Activated CD4-positive, alpha-beta T cell treated with anti-CD3 and anti-CD28 coated beads for 36 hours (primary cell): ENCODE results near the gene HOXC12. TPM values are rescaled to one million over a fixed set of nuclear protein-coding genes. Genes with fewer than 3 reads are reported as not detected.
A peak's percentile ranks its signal among the peaks of the same experiment; 100 is the strongest.

Experiments used
- ATAC-seq: fragments of 200-7000 bp; cut with Tn5 transposase; one replicate; pipeline ENCODE4 v1.10.0; 2021; ENCODE audit warnings: mild to moderate bottlenecking, moderate library complexity
- CTCF ChIA-PET: fragments of 350-600 bp; sonication (Branson Sonifier 250); formaldehyde crosslinking; loops from one replicate; lab custom pipeline; 2021; ENCODE audit warnings: antibody characterized with exemption; lab: Charles Lee
- POLR2A ChIA-PET: fragments of 350-600 bp; sonication (Branson Sonifier 250); formaldehyde crosslinking; loops from one replicate; lab custom pipeline; 2021; ENCODE audit warnings: antibody characterized with exemption, inconsistent platforms; lab: Charles Lee
- DNase-seq: peaks from one replicate; pipeline ENCODE4 v3.0.0-alpha.2; 2020
- H3K27ac Mint-ChIP-seq: one replicate; pipeline ENCODE4 v1.8.0; 2021; ENCODE audit warnings: mixed read lengths
- H3K27me3 Mint-ChIP-seq: one replicate; pipeline ENCODE4 v1.8.0; 2021; ENCODE audit warnings: mixed read lengths
- H3K36me3 Mint-ChIP-seq: one replicate; pipeline ENCODE4 v1.8.0; 2021; ENCODE audit warnings: low read depth, mixed read lengths
- H3K4me1 Mint-ChIP-seq: one replicate; pipeline ENCODE4 v1.8.0; 2021; ENCODE audit warnings: mixed read lengths
- H3K4me3 Mint-ChIP-seq: one replicate; pipeline ENCODE4 v1.8.0; 2021; ENCODE audit warnings: mild to moderate bottlenecking, moderate library complexity, mixed read lengths
- H3K9me3 Mint-ChIP-seq: one replicate; pipeline ENCODE4 v1.8.0; 2021; ENCODE audit warnings: low read depth, mixed read lengths
- intact Hi-C, 2 experiments: fragments of 100-400 bp; cut with DNase I in 1 of 2; cut with micrococcal nuclease in 1 of 2; formaldehyde crosslinking; loops; one replicate each; pipeline versions ENCODE4 v1.14.2 to v1.15.1; 2022 to 2024; cut with DNase I, micrococcal nuclease
- total RNA-seq, 2 experiments: library from RNA; stranded (reverse); gene quantifications; one replicate each; pipeline ENCODE4 v1.2.3, GENCODE V29; 2021

Gene HOXC12
- total RNA-seq, 2 experiments from 2014 or later, result not detected

DNA sequence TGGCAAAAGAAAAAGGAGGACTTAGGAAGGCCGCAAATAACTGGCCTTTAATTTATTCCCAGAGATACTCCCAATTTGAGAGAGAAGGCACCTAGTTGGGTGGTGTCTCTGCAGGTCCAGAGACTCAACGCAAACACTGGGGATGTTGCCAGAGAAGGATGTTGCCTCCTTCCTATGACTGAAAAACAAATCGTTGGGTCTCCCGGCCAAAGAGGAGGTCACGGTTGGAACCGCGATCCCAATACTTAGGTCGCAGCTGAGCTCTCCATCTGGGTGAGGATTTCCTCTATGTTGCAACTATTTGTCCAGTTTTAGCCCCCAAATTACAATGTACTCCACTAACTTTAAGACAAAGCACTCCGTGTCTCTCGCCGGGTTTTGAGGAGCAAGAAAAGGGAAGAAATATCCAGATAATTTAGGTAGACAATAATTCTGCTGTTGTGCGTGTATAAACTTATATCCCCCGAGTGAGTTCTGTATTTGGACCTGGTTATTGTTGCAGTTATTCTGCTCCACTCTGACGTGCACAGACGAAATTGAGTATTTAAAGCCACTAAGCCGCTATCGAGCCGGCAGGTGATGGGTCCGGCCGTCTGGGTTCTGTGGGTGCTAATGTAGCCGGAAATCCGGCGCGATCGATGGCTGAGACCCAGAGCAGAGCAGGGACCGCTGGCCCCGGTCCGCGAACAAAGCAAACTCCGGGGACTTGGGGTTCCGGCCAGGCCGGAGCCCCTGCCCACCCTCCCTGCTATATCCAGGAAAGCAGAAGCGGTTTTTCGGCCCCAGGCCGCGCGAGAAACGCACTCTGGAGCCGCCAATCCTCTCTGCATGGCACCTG lies 5.7 kb downstream of the HOXC12 start:
- no peak for DNase-seq
- no peak for ATAC-seq
- ChIA-PET CTCF (interaction anchor here (0.7 to 1.7 kb wide), 3 partner anchors 25 to 72 kb away, joined by 4 to 9 read pairs (median 4); partner anchors contain the start of genes HOXC10 and HOXC5), POLR2A (no interaction called here)
- no peaks in the 10 kb centered on the region for H3K36me3 Mint-ChIP-seq
- no peaks in the 10 kb centered on the region for H3K9me3 Mint-ChIP-seq
- no peak overlapping the region for H3K4me3 Mint-ChIP-seq
- intact Hi-C loops, result loop anchor here in 1 of 2 experiments (5.0 kb wide), 1 partner anchor 33 kb away; no protein-coding TSS in a partner anchor
- no peak overlapping the region for H3K27ac Mint-ChIP-seq
- peaks cover 77% of the 10 kb centered on the region for H3K27me3 Mint-ChIP-seq
- peaks cover 23% of the 10 kb centered on the region for H3K4me1 Mint-ChIP-seq

DNA sequence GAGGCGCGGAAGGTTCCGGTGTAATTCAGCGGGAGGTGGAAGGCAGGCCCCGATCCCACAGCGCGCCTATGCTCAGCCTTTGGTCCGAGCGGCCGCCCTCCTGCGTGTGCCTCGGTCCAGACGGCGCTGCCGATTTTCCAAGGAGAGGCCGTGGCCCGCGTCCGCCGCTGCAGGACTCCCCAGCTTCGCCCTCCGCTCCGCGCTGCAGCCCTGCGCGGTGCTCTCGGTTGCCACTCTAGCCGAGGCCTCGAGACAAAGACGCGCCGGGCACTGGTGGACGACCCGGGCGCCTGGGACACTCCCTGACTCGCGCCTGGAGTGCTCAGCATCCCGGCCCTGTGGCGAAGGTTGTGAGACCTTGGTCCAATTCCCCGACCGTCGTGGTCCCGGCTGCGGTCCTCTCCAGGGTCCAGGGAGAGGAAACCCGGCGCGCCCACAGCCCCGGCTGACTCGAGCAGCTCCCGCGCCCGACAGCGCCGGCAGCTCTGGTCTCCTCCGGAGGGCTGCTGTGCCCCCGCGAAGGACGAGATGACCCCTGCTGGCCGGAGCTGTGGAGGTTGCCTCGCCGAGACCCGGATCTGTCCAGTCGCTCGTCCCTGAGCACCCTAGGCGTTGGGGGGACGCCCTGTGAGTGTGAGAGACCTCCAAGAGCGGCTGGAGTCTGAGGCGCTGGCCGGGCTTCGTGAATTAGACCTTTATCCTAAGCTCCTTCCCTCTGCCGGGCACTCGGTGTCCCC lies 6.5 kb downstream of the HOXC12 start:
- H3K27ac Mint-ChIP-seq, result no peak overlapping the region
- no peaks in the 10 kb centered on the region for H3K36me3 Mint-ChIP-seq
- ChIA-PET POLR2A (no interaction called here), CTCF (interaction anchor here (0.6 to 1.1 kb wide), 3 partner anchors 15 to 253 kb away, joined by 3 to 4 read pairs (median 3); partner anchors contain the start of gene HOXC10)
- peaks cover 25% of the 10 kb centered on the region for H3K4me1 Mint-ChIP-seq
- H3K27me3 Mint-ChIP-seq, result peaks cover 80% of the 10 kb centered on the region
- ATAC-seq, result no peak
- no peaks in the 10 kb centered on the region for H3K9me3 Mint-ChIP-seq
- DNase-seq, result no peak
- no peak overlapping the region for H3K4me3 Mint-ChIP-seq
- intact Hi-C loops, result loop anchor here in 1 of 2 experiments (5.0 kb wide), 1 partner anchor 34 kb away; no protein-coding TSS in a partner anchor

- intact Hi-C loops, result loop anchor here in 1 of 2 experiments (5.0 kb wide), 1 partner anchor 36 kb away; no protein-coding TSS in a partner anchor
- no peak for DNase-seq
- ChIA-PET CTCF (interaction anchor here (0.7 to 1.4 kb wide), 4 partner anchors 9 to 246 kb away, joined by 3 to 6 read pairs (median 3); no protein-coding TSS in a partner anchor), POLR2A (no interaction called here)
- Mint-ChIP-seq H3K36me3 (no peaks in the 10 kb centered on the region), H3K9me3 (no peaks in the 10 kb centered on the region), H3K4me1 (peaks cover 29% of the 10 kb centered on the region), H3K27ac (no peak overlapping the region), H3K27me3 (peaks cover 81% of the 10 kb centered on the region), H3K4me3 (no peak overlapping the region)
- no peak for ATAC-seq
Measured at GRCh38 chr12:53963005-53963404, 8.3 kb downstream of the HOXC12 start.

GRCh38 chr12:53963434-53964314 lies 9.0 kb downstream of the HOXC12 start:
- peaks cover 81% of the 10 kb centered on the region for H3K27me3 Mint-ChIP-seq
- ChIA-PET CTCF (interaction anchor here (0.7 to 1.4 kb wide), 5 partner anchors 9 to 246 kb away, joined by 3 to 6 read pairs (median 3); no protein-coding TSS in a partner anchor), POLR2A (no interaction called here)
- intact Hi-C loops, result loop anchor here in 1 of 2 experiments (2.0 to 5.0 kb wide), 2 partner anchors 13 to 36 kb away; no protein-coding TSS in a partner anchor
- no peak for DNase-seq
- peaks cover 29% of the 10 kb centered on the region for H3K4me1 Mint-ChIP-seq
- no peak for ATAC-seq
- H3K36me3 Mint-ChIP-seq, result no peaks in the 10 kb centered on the region
- H3K27ac Mint-ChIP-seq, result no peak overlapping the region
- H3K4me3 Mint-ChIP-seq, result no peak overlapping the region
- no peaks in the 10 kb centered on the region for H3K9me3 Mint-ChIP-seq

DNA sequence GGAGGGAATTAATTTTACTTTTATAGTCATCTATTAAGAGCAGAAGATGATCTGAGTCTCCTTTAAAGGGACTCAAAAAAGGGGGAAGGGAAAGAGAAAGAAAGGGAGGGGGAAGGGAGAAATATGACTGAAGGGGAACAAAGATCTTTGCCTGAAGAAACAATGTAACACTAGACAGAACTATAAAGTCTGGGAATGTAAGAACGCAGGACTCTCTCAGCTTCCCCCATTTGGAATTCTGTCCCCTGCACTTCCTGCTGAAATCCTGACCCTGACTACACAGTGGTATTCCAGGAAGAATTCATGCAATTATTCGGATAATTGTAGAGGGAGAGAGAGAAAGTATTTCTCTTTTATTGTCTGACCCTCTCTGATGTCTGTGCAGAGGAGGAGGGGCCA lies 9.6 kb downstream of the HOXC12 start:
- H3K27me3 Mint-ChIP-seq, result peaks cover 81% of the 10 kb centered on the region
- no peaks in the 10 kb centered on the region for H3K36me3 Mint-ChIP-seq
- peaks cover 29% of the 10 kb centered on the region for H3K4me1 Mint-ChIP-seq
- ChIA-PET CTCF (interaction anchor here (0.7 to 1.1 kb wide), 3 partner anchors 12 to 245 kb away, joined by 3 to 4 read pairs (median 3); no protein-coding TSS in a partner anchor), POLR2A (no interaction called here)
- intact Hi-C loops, result loop anchor here in 1 of 2 experiments (2.0 to 5.0 kb wide), 2 partner anchors 14 to 37 kb away; no protein-coding TSS in a partner anchor
- DNase-seq (no peak), ATAC-seq (no peak)
- no peaks in the 10 kb centered on the region for H3K9me3 Mint-ChIP-seq
- H3K4me3 Mint-ChIP-seq, result no peak overlapping the region
- no peak overlapping the region for H3K27ac Mint-ChIP-seq

DNA sequence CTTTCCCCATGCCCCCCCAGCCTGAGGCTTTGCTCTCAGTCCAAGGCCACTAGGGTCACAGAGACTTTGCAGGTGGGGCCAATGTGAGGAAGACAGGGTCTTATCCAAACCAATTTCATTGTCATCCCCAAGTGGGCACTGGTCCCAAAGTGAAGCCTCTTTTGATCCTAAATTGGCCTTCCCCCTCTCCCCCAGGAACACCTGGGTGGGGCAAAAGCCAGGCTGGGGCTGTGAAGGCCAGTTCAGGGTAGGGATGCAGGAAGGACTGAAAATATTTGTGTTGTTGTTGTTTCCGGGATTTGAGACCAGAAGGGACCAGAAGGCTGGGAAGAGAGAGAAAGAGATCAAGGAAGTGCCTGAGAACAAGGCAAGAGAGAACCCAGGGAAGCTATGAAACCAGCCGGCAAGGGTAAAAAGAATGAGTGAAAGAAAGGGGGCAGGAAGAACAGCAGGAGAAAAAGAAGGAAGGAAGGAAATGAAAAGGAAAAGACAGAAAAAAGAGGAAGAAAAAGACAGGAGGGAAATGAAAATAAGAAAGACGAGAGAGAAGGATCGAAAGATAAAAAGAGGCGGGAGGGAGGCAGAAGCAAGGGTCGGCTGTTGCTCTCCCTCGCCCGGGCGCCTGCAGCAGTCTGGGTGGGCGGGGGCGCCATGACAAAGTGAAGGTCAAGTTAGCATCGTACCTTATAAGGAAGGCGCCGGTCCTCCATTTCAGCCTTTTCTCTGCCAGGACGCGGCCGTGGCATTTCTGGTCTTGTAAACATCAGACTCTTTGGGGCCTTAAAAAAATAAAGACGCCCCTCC lies 10.8 kb downstream of the HOXC12 start:
- ATAC-seq (no peak), DNase-seq (peak; percentile 45)
- no peaks in the 10 kb centered on the region for H3K36me3 Mint-ChIP-seq
- peaks cover 81% of the 10 kb centered on the region for H3K27me3 Mint-ChIP-seq
- H3K4me1 Mint-ChIP-seq, result peaks cover 27% of the 10 kb centered on the region
- CTCF ChIA-PET, result interaction anchor here (0.5 to 2.3 kb wide), 4 partner anchors 26 to 251 kb away, joined by 3 to 4 read pairs (median 3); no protein-coding TSS in a partner anchor
- H3K27ac Mint-ChIP-seq, result no peak overlapping the region
- H3K4me3 Mint-ChIP-seq, result no peak overlapping the region
- POLR2A ChIA-PET, result no interaction called here
- intact Hi-C loops, result loop anchor here in 1 of 2 experiments (2.0 kb wide), 1 partner anchor 15 kb away; no protein-coding TSS in a partner anchor
- no peaks in the 10 kb centered on the region for H3K9me3 Mint-ChIP-seq

GRCh38 chr12:53966085-53966384 lies 11.3 kb downstream of the HOXC12 start:
- peaks cover 85% of the 10 kb centered on the region for H3K27me3 Mint-ChIP-seq
- ChIA-PET CTCF (interaction anchor here (0.8 to 2.3 kb wide), 3 partner anchors 16 to 26 kb away, joined by 3 to 4 read pairs (median 3); no protein-coding TSS in a partner anchor), POLR2A (interaction anchor here (0.6 kb wide), 1 partner anchor 62 kb away, joined by 3 read pairs; no protein-coding TSS in a partner anchor)
- no peak overlapping the region for H3K27ac Mint-ChIP-seq
- H3K4me1 Mint-ChIP-seq, result peaks cover 25% of the 10 kb centered on the region
- H3K36me3 Mint-ChIP-seq, result no peaks in the 10 kb centered on the region
- H3K4me3 Mint-ChIP-seq, result no peak overlapping the region
- no peak for DNase-seq
- intact Hi-C loops, result no loop called here
- no peak for ATAC-seq
- no peaks in the 10 kb centered on the region for H3K9me3 Mint-ChIP-seq

- no peak overlapping the region for H3K4me3 Mint-ChIP-seq
Measured at GRCh38 chr12:53966385-53967133, 11.9 kb downstream of the HOXC12 start.

DNA sequence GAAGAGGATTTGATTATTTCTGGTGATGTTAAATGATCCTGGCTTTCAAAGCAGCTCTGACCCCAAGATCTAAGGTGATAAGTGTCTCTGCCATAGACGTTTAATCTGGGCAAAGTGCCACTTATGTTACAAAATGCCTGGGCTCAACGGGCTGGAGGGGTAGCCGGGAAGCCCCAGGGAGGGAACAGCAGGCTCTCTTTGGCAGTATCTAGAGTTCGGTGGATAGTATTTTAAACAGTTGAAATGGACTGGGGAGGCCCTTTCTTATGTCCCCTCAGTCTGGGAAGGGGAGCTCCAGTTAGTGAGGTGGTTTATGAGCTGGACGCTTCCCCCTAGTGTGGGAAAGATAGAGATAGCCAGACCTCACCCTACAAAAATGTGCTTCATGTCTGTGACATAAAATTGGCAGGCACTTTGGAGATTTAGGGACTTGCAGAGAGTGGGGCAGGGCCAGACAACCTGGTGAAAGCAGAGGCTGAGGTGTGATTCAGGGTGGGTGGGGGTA lies 12.8 kb downstream of the HOXC12 start:
- no peak for DNase-seq
- intact Hi-C loops, result no loop called here
- ATAC-seq, result no peak
- Mint-ChIP-seq H3K36me3 (no peaks in the 10 kb centered on the region), H3K4me3 (no peak overlapping the region), H3K4me1 (peaks cover 25% of the 10 kb centered on the region), H3K27ac (no peak overlapping the region), H3K27me3 (peaks cover 94% of the 10 kb centered on the region), H3K9me3 (no peaks in the 10 kb centered on the region)
- ChIA-PET POLR2A (no interaction called here), CTCF (interaction anchor here (1.1 to 2.3 kb wide), 2 partner anchors 24 to 35 kb away, joined by 3 to 4 read pairs; no protein-coding TSS in a partner anchor)

More at GRCh38 chr12:53966385-53967133, 11.9 kb downstream of the HOXC12 start:
- no peak for DNase-seq
- intact Hi-C loops, result no loop called here
- ChIA-PET CTCF (interaction anchor here (0.6 to 2.3 kb wide), 4 partner anchors 15 to 25 kb away, joined by 3 to 4 read pairs (median 3); partner anchors contain the start of gene HOXC10), POLR2A (interaction anchor here (0.6 kb wide), 1 partner anchor 61 kb away, joined by 3 read pairs; no protein-coding TSS in a partner anchor)
- no peak for ATAC-seq
- H3K27me3 Mint-ChIP-seq, result peaks cover 90% of the 10 kb centered on the region
- H3K4me1 Mint-ChIP-seq, result peaks cover 25% of the 10 kb centered on the region
- H3K36me3 Mint-ChIP-seq, result no peaks in the 10 kb centered on the region
- no peak overlapping the region for H3K27ac Mint-ChIP-seq
- H3K9me3 Mint-ChIP-seq, result no peaks in the 10 kb centered on the region
